MCF 10A (cell line): ENCODE results near the gene CPNE9. TPM values are rescaled to one million over a fixed set of nuclear protein-coding genes. Genes with fewer than 3 reads are reported as not detected.
"Not testable (repeated sequence)": the region's sequence is repeated elsewhere in the genome, so short reads cannot be mapped to it uniquely, and the experiment has no call there.

Experiments used
- BruUV-seq: library from RNA; stranded (reverse); fragments of 400-500 nt; replicated peaks from 2 replicates; lab custom pipeline; 2021; lab: Mats Ljungman, UMichigan
- CTCF ChIA-PET: fragments of 300-600 bp; sonication (Branson Sonifier 250); formaldehyde crosslinking; extraction: SDS; loops from one replicate; lab custom pipeline; 2021; ENCODE audit warnings: antibody characterized with exemption, inconsistent platforms; lab: Yijun Ruan, JAX
- POLR2A ChIA-PET: fragments of 300-600, 350-650 bp; sonication (Branson Sonifier 250); formaldehyde crosslinking; extraction: SDS; loops from one replicate; lab custom pipeline; 2020; ENCODE audit warnings: antibody characterized with exemption, inconsistent platforms; lab: Yijun Ruan, JAX
- DNase-seq: peaks from one replicate; pipeline ENCODE4 v3.0.0-alpha.2; 2018; ENCODE audit not compliant: unreplicated experiment
- H3K27ac Mint-ChIP-seq: one replicate; pipeline ENCODE4 v1.8.0; 2022; ENCODE audit warnings: mild to moderate bottlenecking, low read depth, mixed read lengths; ENCODE audit not compliant: unreplicated experiment
- H3K27me3 Mint-ChIP-seq: one replicate; pipeline ENCODE4 v1.8.0; 2022; ENCODE audit warnings: mixed read lengths; ENCODE audit not compliant: insufficient read depth, unreplicated experiment
- H3K36me3 Mint-ChIP-seq: one replicate; pipeline ENCODE4 v1.8.0; 2022; ENCODE audit warnings: mild to moderate bottlenecking, moderate library complexity, mixed read lengths; ENCODE audit not compliant: insufficient read depth, unreplicated experiment
- H3K4me1 Mint-ChIP-seq: one replicate; pipeline ENCODE4 v1.8.0; 2022; ENCODE audit warnings: mixed read lengths; ENCODE audit not compliant: insufficient read depth, unreplicated experiment
- H3K4me3 Mint-ChIP-seq: one replicate; pipeline ENCODE4 v1.8.0; 2022; ENCODE audit warnings: mild to moderate bottlenecking, moderate library complexity, mixed read lengths; ENCODE audit not compliant: unreplicated experiment
- H3K9me3 Mint-ChIP-seq: one replicate; pipeline ENCODE4 v1.8.0; 2022; ENCODE audit warnings: mixed read lengths; ENCODE audit not compliant: unreplicated experiment
- CTCF ChIP-seq: fragments of 200-600 bp; IDR thresholded peaks from one replicate; pipeline ENCODE4 v1.8.0; 2022; ENCODE audit warnings: antibody characterized with exemption, mild to moderate bottlenecking; ENCODE audit not compliant: unreplicated experiment
- intact Hi-C: fragments of 100-400 bp; cut with micrococcal nuclease; formaldehyde crosslinking; loops from 2 replicates; pipeline ENCODE4 v1.14.1; 2022
- total RNA-seq: library from RNA; stranded (reverse); gene quantifications from 2 replicates; pipeline ENCODE4 v1.2.3, GENCODE V29; 2022

Gene CPNE9
- total RNA-seq, 1 experiment from 2014 or later, result not detected

GRCh38 chr3:9770276-9770812 is 66.7 kb downstream of the CPNE9 start:
- intact Hi-C loops, result no loop called here
- Mint-ChIP-seq H3K36me3 (peaks cover 4% of the 10 kb centered on the region), H3K4me3 (peak overlapping the region; percentile 59), H3K27ac (peak overlapping the region; percentile 46), H3K9me3 (no peaks in the 10 kb centered on the region), H3K27me3 (no peaks in the 10 kb centered on the region), H3K4me1 (peaks cover 7% of the 10 kb centered on the region)
- TF ChIP-seq CTCF, result no peak
- POLR2A ChIA-PET, result interaction anchor here (0.6 to 1.4 kb wide), 4 partner anchors 11 to 163 kb away, joined by 3 to 5 read pairs (median 3); partner anchors contain the start of genes BRPF1 and CRELD1
- peak; percentile 30 for DNase-seq
- BruUV-seq, result no TSS peak
- CTCF ChIA-PET, result interaction anchor here (1.7 kb wide), 1 partner anchor 7 kb away, joined by 4 read pairs; no protein-coding TSS in a partner anchor

GRCh38 chr3:9771007-9771406 is 67.4 kb downstream of the CPNE9 start:
- ChIA-PET CTCF (interaction anchor here (0.8 to 1.7 kb wide), 2 partner anchors 8 to 161 kb away, joined by 3 to 4 read pairs; no protein-coding TSS in a partner anchor), POLR2A (interaction anchor here (0.6 to 1.3 kb wide), 3 partner anchors 11 to 94 kb away, joined by 3 to 5 read pairs (median 3); partner anchors contain the start of gene BRPF1)
- peak overlapping the region; percentile 59 for H3K4me3 Mint-ChIP-seq
- H3K9me3 Mint-ChIP-seq, BruUV-seq, DNase-seq, H3K4me1 Mint-ChIP-seq, H3K36me3 Mint-ChIP-seq, intact Hi-C loops, H3K27me3 Mint-ChIP-seq: not testable (repeated sequence)
- H3K27ac Mint-ChIP-seq, result peak overlapping the region; percentile 31

GRCh38 chr3:9776896-9777693 is 73.5 kb downstream of the CPNE9 start:
- no TSS peak for BruUV-seq
- Mint-ChIP-seq H3K4me3 (no peak overlapping the region), H3K27me3 (no peaks in the 10 kb centered on the region), H3K27ac (no peak overlapping the region), H3K4me1 (peaks cover 16% of the 10 kb centered on the region), H3K36me3 (peaks cover 2% of the 10 kb centered on the region), H3K9me3 (no peaks in the 10 kb centered on the region)
- intact Hi-C loops, result no loop called here
- no peak for TF ChIP-seq CTCF
- ChIA-PET CTCF (interaction anchor here (0.8 kb wide), 1 partner anchor 61 kb away, joined by 3 read pairs; no protein-coding TSS in a partner anchor), POLR2A (interaction anchor here (2.0 to 2.5 kb wide), 2 partner anchors 16 to 27 kb away, joined by 6 to 8 read pairs; partner anchors contain the start of genes ARPC4, OGG1 and TADA3)
- DNase-seq, result no peak

- intact Hi-C loops, result no loop called here
- H3K27ac Mint-ChIP-seq, result no peak overlapping the region
- H3K4me1 Mint-ChIP-seq, result peaks cover 16% of the 10 kb centered on the region
- no peak for DNase-seq
- no peaks in the 10 kb centered on the region for H3K9me3 Mint-ChIP-seq
- peaks cover 6% of the 10 kb centered on the region for H3K36me3 Mint-ChIP-seq
- no peak for TF ChIP-seq CTCF
- no peak overlapping the region for H3K4me3 Mint-ChIP-seq
- no TSS peak for BruUV-seq
- POLR2A ChIA-PET, result interaction anchor here (0.7 to 2.5 kb wide), 3 partner anchors 15 to 28 kb away, joined by 3 to 8 read pairs (median 6); partner anchors contain the start of genes ARPC4, OGG1 and TADA3
- no peaks in the 10 kb centered on the region for H3K27me3 Mint-ChIP-seq
- CTCF ChIA-PET, result no interaction called here
Observed at GRCh38 chr3:9777694-9778021, 74.0 kb downstream of the CPNE9 start.
